Tibial artery (tissue), 4 donors: ENCODE results near the gene SFMBT1.

Experiments
- DNase-seq, 2 donors: peaks; one replicate each; pipeline ENCODE4 v3.0.0-alpha.2; 2019
- H3K27ac ChIP-seq, 2 donors: fragments of 200-600 bp; sonication (generic) in 1 of 2; 1 replicate in 1 of 2; 2 replicates in 1 of 2; pipeline ENCODE4 v1.5.1; 2018 to 2019; ENCODE audit warnings: mild to moderate bottlenecking in 1 of 2
- H3K27me3 ChIP-seq, 2 donors: fragments of 200-600 bp; sonication (generic) in 1 of 2; one replicate each; pipeline versions ENCODE4 v1.5.1 to v1.6.0; 2016 to 2019
- H3K36me3 ChIP-seq, 3 donors: fragments of 200-600 bp; sonication (generic) in 2 of 3; one replicate each; pipeline ENCODE4 v1.5.1; 2016 to 2019; ENCODE audit warnings: mild to moderate bottlenecking in 2 of 3
- H3K4me1 ChIP-seq, 4 donors: fragments of 200-600 bp; sonication (generic) in 2 of 4; 1 replicate in 3 of 4; 2 replicates in 1 of 4; pipeline ENCODE4 v1.5.1; 2016 to 2019
- H3K4me3 ChIP-seq, 2 donors: fragments of 200-600 bp; sonication (generic) in 1 of 2; 1 replicate in 1 of 2; 2 replicates in 1 of 2; pipeline ENCODE4 v1.5.1; 2018 to 2019; ENCODE audit warnings: mild to moderate bottlenecking in 2 of 2
- H3K9me3 ChIP-seq, 3 donors: fragments of 200-600 bp; sonication (generic) in 1 of 3; one replicate each; pipeline ENCODE4 v1.5.1; 2016 to 2019
- CTCF ChIP-seq, 2 experiments: fragments of 200-600 bp in 1 of 2; fragments of 450-650 bp in 1 of 2; IDR thresholded peaks; one replicate each; pipeline ENCODE4 v1.5.1; 2017 to 2019; ENCODE audit warnings: antibody characterized with exemption in 2 of 2, mild to moderate bottlenecking in 1 of 2, moderate library complexity in 1 of 2
- intact Hi-C: fragments of 100-400 bp; cut with DNase I; formaldehyde crosslinking; loops from one replicate; pipeline ENCODE4 v1.15.0; 2023; ENCODE audit warnings: low total_unique reads

Gene SFMBT1

GRCh38 chr3:52881871-52882270, 164.0 kb downstream of the SFMBT1 start:
- DNase-seq = no peak
- Histone ChIP-seq H3K27me3 (no peaks in the 10 kb centered on the region), H3K9me3 (no peaks in the 10 kb centered on the region), H3K27ac (no peak overlapping the region), H3K4me3 (no peak overlapping the region), H3K36me3 (peaks cover 9 to 29% (median 26%) of the 10 kb centered on the region in 3 donors), H3K4me1 (peaks cover 0 to 14% (median 1%) of the 10 kb centered on the region in 4 donors)
- TF ChIP-seq CTCF (IDR thresholded peaks at IDR 0.05) = no peak
- intact Hi-C loops = no loop called here

GRCh38 chr3:52880474-52880873, 165.4 kb downstream of the SFMBT1 start:
- no peak for TF ChIP-seq CTCF (IDR thresholded peaks at IDR 0.05)
- Histone ChIP-seq H3K27me3 (no peaks in the 10 kb centered on the region), H3K4me1 (peaks cover 0 to 8% (median 1%) of the 10 kb centered on the region in 4 donors), H3K27ac (no peak overlapping the region), H3K4me3 (no peak overlapping the region), H3K9me3 (no peaks in the 10 kb centered on the region), H3K36me3 (peaks cover 9 to 29% (median 21%) of the 10 kb centered on the region in 3 donors)
- intact Hi-C loops = no loop called here
- DNase-seq = no peak

GRCh38 chr3:52880047-52880446, 165.8 kb downstream of the SFMBT1 start:
- no peak for TF ChIP-seq CTCF (IDR thresholded peaks at IDR 0.05)
- intact Hi-C loops = no loop called here
- Histone ChIP-seq H3K27ac (no peak overlapping the region), H3K9me3 (no peaks in the 10 kb centered on the region), H3K4me1 (peaks cover 0 to 11% (median 1%) of the 10 kb centered on the region in 4 donors), H3K4me3 (no peak overlapping the region), H3K36me3 (peaks cover 9 to 29% (median 19%) of the 10 kb centered on the region in 3 donors), H3K27me3 (no peaks in the 10 kb centered on the region)
- no peak for DNase-seq

GRCh38 chr3:52879581-52879980, 166.3 kb downstream of the SFMBT1 start:
- H3K27me3 ChIP-seq = no peaks in the 10 kb centered on the region
- intact Hi-C loops = no loop called here
- no peak for TF ChIP-seq CTCF (IDR thresholded peaks at IDR 0.05)
- H3K27ac ChIP-seq = no peak overlapping the region
- peaks cover 9 to 29% (median 19%) of the 10 kb centered on the region in 3 donors for H3K36me3 ChIP-seq
- H3K4me3 ChIP-seq = no peak overlapping the region
- H3K4me1 ChIP-seq = peaks cover 0 to 14% (median 1%) of the 10 kb centered on the region in 4 donors
- no peak for DNase-seq
- H3K9me3 ChIP-seq = no peaks in the 10 kb centered on the region

GRCh38 chr3:52879090-52879489, 166.8 kb downstream of the SFMBT1 start:
- intact Hi-C loops = no loop called here
- H3K27ac ChIP-seq = no peak overlapping the region
- no peaks in the 10 kb centered on the region for H3K9me3 ChIP-seq
- DNase-seq = no peak
- no peak overlapping the region for H3K4me3 ChIP-seq
- peaks cover 0 to 19% (median 1%) of the 10 kb centered on the region in 4 donors for H3K4me1 ChIP-seq
- H3K36me3 ChIP-seq = peaks cover 9 to 29% (median 19%) of the 10 kb centered on the region in 3 donors
- no peak for TF ChIP-seq CTCF (IDR thresholded peaks at IDR 0.05)
- no peaks in the 10 kb centered on the region for H3K27me3 ChIP-seq

- no peak overlapping the region for H3K4me3 ChIP-seq
- H3K9me3 ChIP-seq = no peaks in the 10 kb centered on the region
- peaks cover 9 to 29% (median 19%) of the 10 kb centered on the region in 3 donors for H3K36me3 ChIP-seq
- no peak for TF ChIP-seq CTCF (IDR thresholded peaks at IDR 0.05)
- peaks cover 0 to 26% (median 4%) of the 10 kb centered on the region in 4 donors for H3K4me1 ChIP-seq
- H3K27ac ChIP-seq = no peak overlapping the region
- intact Hi-C loops = no loop called here
- DNase-seq = no peak
- H3K27me3 ChIP-seq = no peaks in the 10 kb centered on the region
These were observed 168.8 kb downstream of the SFMBT1 start for GRCh38 chr3:52877085-52877484.
